GM12892 (cell line): ENCODE data around the gene C3.

ENCODE experiments used
- POLR2A ChIP-seq: IDR thresholded peaks from 2 replicates; pipeline ENCODE4 v1.6.1; 2011; ENCODE audit warnings: low read depth, low read length, control low read depth
- POLR2AphosphoS5 ChIP-seq: IDR thresholded peaks from 2 replicates; pipeline ENCODE4 v1.6.1; 2011; ENCODE audit warnings: low read depth, low read length, control low read depth

DNA sequence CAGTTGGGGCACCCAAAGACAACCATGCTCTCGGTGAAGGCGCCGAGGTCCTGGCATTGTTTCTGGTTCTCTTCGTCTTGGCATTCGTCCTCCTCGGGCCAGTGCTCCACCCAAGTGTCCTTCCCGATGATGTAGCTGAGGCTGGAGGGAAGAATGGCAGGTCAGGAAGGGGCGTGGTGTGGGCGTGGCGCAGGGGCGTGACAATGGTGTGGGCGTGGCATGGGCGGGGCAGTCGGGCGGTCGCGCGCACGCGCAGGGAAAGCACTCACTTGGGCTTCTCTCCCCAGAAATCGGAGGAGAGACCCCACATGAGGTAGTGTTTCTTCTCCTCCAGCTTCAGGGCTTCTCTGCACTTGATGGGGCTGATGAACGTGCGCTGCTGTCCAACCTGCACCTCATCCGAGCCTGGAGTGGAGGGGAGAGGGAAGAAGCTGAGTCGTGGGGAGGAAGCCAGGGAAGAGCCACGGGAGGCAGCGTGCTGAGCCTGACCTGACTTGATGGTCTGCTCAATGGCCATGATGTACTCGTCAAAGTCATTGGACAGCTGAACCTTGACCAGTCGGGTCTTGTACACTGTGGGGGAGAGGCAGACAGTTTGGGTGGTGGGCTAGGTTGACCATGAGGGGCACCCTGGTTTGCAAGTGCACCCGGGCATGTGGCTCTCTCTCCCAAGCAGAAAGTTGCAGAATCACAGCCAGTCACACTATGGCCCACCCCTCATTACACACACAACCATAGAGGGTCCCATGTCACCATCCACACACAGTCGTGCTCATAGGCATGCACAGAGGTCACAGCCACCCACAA lies 42.4 kb downstream of the C3 start:
- TF ChIP-seq POLR2A (no peak), POLR2AphosphoS5 (no peak)
